ENCODE measurements around the gene YBX2.
A peak's percentile ranks its signal among the peaks of the same experiment; 100 is the strongest.
"Not testable (repeated sequence)": the region's sequence is repeated elsewhere in the genome, so short reads cannot be mapped to it uniquely, and the experiment has no call there.

The YBX2 gene

DNA sequence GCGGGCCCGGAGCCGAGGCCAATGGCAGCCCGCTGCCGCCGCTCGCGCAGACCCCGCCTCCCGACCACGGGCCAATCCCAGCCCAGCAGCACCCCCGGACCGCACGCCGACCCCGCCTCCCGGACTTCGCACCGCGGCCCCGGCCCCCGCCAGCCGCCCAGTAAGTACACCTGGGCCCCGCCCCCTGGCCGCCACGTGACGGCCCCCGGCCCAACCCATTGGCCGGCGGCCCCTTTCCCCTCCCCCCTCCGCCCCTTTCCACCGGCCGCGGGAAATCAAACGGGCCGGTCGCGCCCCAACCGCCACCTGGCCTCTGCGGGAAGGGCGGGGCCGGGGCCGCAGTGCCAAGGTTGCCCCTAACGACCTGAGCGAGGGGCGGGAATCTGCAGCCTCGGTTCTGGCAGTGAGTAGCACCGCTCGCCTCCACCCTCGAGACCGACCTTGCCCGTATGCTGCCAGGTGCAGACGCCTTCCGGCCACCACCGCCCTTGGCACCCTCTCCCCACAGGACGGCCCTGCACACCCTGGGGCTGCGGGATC is at the start of gene YBX2:
Gene YBX2, minus strand, starts transcription at position 26 of the 540 bp plus-strand sequence. CDS start 139 bp downstream, outside the sequence.
- peak; percentile 48 to 71 for DNase-seq

DNA sequence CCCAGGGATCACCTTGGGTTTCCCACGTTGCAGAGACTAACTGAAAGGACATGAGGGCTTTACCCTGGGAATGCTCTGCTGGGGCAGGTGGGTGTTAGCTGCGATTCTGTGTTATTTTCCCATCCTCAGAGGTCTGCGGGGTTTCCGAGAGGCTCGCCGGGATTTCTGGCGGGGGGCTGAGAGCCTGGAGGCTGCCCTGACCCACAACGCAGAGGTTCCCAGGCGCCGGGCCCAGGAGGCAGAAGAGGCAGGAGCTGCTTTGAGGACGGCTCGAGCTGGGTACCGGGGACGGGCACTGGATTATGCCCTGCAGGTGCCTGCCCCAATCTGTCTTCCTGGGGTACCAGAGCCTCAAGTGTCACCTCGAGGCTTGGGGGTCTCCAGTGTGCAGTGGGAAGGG is 48.8 kb upstream of the YBX2 start:
- no peak for DNase-seq

DNA sequence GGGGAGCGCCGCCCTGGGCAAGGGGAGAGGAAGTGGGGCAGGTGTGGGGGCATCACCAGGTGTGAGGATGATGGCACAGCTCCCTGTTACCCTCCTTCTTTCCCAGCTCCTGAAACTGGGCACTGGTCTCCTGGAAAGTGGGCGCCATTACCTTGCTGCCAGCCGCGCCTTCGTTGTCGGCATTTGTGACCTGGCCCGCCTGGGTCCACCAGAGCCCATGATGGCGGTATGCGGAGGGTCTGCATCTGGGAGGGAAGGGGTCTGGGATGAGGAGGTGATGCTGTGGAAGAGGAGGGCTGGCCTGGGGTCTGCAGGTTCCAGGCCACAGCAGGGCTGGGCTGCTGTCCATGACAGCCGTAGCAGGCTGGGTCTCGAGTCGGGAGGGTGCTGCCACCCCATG is 47.4 kb upstream of the YBX2 start:
- no peak for DNase-seq

DNA sequence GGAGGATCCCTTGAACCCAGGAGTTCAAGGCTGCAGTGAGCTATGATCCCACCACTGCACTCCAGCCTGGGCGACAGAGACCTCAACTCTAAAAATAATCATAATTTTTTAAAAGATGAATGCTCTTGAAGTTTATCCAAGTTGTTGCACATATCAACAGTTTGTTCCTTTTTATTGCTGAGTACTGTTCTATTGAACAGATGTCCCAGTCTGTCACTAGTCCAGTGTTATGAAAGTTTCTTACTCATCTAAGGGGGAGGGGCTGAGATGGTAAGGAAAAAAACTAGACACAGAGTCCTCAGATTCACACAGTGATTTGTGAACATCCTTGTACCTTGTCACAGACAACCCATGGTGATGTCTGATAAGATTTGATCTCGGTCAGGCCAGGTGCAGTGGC is 45.7 kb upstream of the YBX2 start:
- DNase-seq: no peak

DNA sequence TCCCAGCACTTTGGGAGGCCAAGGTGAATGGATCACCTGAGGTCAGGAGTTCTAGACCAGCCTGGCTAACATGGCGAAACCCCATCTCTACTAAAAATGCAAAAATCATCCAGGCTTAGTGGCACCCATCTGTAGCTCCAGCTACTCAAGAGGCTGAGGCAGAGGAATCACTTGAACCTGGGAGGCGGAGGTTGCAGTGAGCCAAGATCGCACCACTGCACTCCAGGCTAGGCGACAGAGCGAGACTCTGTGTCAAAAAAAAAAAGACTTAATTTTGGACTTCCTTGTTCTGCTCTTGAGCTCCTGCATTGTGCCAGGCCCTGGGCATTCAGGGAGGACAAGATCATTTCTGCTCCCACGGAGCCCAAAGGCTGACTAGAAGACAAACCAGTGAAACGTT is 43.2 kb upstream of the YBX2 start:
- not testable (repeated sequence) for DNase-seq

DNA sequence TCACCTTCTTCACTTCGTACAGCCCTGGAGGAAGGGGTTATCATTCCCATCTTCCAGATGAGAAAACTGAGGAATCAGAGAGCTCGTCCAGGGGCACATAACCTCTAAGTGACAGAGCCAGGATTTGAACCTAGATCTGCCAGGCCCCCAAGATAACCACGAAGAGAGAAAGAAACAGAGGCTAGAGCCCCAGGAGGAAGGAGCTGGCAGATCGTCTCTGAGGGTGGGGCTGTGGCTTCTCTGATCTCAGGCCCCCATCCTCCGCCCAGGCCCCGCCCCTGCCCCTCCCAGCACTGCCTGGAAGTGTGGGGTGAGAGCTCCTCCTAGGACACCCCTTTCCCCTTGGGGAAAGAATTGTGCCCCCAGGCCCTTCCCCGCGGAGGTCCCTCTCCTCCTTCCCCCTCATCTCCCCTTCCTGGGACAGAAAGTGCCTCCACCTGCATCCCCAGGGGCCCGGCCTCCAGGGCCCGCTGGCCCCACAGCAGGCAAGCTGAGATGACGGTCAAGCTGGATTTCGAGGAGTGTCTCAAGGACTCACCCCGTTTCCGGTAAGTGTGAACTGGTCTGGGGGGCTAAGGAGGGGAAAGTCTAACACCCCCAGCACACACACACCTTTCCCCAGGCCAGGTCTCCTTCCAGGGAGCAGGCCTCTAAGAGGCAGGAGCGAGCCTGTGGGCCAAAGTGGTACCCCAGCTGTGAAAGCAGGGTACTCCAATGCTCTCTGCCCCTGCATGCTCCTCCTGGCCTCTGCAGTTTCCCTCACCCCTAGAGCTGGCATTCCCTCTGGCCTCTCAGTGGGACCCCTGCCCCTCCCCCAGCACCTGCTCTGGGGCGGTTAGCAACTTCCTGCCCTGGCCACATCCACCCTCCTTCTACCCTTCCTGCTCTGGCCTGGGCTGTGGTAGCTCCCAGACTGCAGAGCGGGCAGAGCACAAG is 42.1 kb upstream of the YBX2 start, which contains the start of gene ACAP1:
Gene ACAP1, plus strand, starts transcription at position 290 of the 936 bp plus-strand sequence. Its CDS starts 206 bp downstream, at position 496.
- DNase-seq: no peak

DNA sequence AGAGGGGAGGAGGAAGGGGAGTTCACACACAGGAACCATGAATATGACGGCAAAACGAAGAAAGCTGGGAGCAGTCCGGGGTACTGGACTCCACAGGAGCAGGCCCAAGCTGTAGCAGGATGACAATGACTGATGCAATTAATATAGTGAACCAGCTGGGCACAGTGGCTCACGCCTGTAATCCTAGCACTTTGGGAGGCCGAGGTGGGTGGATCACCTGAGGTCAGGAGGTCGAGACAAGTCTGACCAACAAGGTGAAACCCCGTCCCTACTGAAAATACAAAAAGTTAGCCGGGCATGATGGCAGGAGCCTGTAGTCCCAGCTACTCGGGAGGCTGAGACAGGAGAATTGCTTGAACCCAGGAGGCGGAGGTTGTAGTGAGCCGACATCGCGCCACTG is 41.3 kb upstream of the YBX2 start:
- DNase-seq: not testable (repeated sequence)

DNA sequence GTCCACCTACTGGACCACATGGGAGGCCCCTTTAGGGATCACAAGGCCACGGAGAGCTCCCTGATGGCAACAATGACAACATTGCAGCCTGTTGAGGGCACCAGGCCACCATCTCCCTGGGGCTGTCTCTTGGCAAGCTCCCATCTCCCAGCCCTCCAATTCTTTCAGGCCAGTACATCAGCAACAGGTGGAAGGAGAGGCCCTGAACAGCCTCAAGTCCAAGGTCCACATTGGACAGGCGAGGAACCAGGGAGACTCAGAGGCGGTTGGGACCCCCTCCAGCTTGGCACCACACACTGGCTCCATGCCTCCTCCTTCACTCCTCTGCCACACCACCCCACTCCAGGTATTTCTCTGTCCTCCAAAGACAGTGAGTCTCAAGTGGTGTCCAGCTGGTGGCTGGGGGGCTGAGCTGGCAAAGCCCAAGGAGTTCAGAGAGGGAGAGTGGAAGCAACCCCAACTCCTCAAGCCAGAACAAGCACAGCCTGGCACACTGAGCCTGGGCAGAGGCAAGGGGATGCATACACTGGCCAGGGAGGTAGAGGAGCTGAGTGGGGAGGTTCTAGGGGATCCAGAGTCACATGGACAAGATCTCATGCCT is 40.6 kb upstream of the YBX2 start:
- no peak for DNase-seq

DNA sequence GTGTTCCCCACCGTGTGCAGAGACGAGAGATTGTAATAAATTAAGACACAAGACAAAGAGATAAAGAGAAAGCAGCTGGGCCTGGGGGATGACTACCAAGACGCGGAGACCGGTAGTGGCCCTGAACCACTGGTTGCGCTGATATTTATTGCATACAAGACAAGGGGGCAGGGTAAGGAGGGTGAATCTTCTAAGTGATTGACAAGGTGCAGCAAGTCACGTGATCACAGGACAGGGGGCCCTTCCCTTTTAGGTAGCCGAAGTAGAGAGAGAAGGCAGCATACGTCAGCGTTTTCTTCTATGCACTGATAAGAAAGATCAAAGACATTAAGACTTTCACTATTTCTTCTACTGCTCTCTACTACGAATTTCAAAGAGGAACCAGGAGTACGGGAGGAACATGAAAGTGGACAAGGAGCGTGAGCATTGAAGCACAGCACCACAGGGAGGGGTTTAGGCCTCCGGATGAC is 38.2 kb upstream of the YBX2 start:
- DNase-seq: not testable (repeated sequence)

DNA sequence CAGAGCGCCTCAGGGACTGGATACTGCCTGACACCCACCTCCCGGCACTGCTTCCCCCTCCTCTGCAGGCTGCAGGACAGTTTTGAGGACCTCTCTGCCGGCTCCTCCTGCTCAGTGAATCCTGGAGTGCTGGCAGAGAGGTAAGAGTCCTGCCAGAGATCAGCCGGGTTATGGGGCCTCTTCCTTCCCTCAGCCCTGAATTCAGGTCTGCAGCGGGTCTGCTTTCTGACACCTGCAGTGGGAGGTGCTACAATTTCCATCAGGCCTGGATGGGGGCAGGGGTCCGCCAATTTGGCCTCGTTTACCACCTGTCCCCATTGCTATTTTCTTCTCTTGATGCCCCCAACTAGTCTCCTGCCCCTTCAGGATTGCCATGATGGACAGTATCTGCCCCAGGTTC is 37.7 kb upstream of the YBX2 start:
- no peak for DNase-seq

DNA sequence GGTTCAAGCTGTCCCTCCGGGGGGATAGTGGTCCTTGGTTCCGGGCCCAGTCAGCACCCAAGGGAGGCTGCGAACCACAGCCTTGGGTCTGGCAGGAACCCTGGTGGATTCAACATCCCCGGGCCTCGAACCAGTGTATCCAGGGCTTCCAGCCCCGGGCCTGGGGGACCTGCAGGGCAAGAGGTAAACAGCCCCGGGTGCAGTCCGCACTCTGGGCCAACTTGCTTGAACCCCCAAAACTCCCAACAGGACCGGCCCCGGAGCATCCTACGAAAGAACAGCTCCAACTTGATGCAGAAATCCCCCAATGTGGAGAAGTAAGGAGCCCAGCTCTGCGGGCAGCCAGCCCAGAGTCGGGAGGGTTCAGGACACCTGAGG is 36.2 kb upstream of the YBX2 start:
- DNase-seq: no peak

DNA sequence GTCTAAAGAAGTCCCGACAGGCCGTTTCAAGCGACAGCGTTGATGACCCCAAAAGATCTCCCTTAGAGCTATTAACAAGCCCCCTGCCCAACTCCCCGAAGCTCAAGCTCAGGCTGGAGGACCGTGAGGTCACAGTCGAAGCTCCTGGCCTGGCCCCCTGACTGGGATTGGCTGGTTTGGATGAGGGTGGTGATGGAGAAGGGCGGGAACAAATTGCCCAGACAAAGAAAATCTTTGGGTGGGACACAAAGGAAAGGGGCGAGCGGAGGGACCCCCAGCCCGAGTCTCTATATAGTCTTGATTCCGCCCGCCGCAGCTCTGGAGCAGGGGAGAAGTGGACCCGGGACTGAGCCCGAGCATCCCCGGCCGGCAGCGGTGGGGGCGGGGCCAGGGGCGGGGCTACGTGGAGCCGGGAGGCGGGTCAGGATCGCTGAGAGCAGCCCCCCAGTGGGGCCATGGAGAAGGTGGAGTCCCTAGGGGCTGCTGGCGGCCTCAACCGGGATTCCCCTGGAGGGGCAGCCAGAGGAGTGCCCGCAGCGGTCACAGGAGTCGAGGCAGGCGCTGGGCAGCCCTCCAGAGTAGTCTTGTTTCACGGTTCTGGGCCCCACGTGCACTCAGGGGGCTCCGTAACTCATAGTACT is 35.7 kb upstream of the YBX2 start:
- DNase-seq: peak; percentile 77 to 90

DNA sequence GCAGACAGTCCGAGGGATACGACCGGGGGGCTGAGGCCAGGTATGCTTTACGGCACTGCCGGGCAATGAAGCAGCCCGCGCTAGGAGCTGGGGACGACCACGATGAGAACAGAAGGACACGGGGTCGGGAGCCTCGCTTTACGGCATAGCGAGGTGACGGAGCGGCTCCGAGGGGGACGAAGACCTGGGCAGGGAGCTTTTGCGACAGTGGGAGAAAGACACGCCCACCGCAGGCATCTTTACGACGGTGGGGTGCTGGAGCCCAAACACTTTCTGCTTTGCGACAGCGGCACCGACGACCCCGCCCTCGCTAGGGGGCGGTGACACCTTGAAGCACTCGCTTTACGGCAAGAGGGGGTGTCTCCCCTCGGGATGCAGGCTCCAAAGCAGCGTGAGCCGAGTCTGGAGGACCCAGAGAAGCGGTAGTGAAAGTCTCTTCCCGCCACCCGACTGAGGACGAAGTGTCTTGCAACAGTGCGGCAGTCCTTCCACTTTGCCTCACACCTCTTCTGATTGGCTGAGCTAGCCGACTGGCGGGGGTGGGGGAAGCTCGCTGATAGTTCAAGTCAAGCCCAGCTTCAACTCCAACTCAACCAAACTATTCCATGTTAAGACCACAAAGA is 35.0 kb upstream of the YBX2 start:
- DNase-seq: peak; percentile 100

DNA sequence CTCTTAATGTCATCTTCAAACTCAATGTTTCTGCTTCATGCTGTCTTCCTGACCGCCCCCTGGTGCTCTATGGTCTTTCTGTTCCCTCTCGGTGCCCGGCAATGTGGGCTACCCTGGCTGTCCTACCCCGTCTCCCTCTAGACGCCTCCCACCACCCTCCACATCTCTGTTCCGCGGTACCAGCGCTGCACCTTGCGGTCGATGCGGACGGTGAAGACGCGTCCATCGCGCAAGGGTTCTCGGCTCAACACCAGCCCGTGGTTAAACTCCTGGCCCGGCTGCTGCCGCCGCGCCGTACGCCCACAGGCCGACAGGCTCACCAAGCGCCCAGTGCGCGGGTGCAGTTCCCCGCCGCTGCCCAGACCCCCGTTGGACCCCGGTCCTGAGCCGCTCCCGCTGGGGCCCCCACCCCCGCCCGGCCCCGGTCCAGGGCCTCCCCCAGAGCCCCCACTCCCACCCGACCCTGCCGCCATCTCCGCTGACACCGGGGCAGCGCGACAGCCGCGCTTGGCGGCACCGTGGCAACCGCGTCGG is 34.5 kb upstream of the YBX2 start, which contains the start of gene NEURL4:
Gene NEURL4, minus strand, starts transcription at position 496 of the 534 bp plus-strand sequence. Its CDS starts 23 bp downstream, at position 473.
- no peak for DNase-seq

DNA sequence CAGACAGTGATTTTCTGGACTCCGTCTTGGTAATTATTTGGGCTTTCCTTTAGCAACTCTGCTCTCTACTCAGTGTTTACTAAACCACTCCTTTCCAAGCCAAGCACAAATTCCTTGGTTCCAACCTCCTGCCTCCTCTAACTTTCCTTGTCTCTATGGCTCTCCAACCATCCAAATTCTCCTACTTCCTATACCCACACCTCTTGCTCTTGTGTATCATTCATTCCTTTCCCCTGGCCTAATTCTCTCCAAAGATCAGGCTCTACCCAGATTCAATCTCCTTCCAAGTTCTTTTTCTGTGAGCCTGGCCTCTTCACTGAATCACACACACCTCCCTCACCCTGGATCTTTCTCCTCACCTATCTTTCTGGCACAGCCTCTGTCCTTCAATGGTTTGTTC is 33.6 kb upstream of the YBX2 start:
- DNase-seq: no peak

DNA sequence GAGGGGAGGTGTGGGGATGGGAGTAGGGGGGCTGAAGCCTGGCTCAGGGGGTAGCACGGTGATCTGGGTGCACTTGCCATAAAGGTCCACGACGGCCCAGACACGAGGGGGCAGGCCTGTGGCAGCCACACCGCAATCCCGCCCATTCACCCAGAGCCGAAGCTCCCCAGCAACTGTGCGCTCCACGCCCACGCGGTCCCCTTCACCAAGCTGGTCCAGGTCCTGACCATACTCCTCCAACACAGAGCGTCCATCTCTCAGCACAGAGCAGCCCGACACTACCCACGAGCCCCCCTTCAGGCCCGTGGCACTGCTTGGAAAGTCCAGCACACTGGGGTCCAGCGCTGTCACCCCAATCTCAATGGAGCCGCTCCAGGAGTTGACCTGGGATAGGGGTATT is 33.1 kb upstream of the YBX2 start:
- no peak for DNase-seq

DNA sequence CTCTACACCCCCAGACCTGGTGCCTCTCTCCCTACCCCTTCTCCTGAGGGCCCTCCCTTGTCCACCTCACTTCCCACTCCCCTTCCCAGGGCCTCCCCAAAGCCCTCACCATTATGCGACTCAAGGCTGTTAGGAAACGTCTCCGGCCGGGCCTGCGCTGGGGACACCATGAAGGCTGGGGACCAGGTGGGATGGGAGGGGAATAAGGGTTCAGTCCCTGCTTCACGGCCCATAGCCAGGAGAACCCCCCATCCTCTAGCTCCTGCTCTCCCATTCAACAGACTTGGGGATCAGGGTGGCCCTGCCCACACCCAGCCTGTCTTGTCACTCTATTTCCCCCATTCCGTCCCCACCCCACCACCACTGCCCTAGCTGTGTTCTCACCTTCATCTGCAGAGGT is 32.6 kb upstream of the YBX2 start:
- no peak for DNase-seq

DNA sequence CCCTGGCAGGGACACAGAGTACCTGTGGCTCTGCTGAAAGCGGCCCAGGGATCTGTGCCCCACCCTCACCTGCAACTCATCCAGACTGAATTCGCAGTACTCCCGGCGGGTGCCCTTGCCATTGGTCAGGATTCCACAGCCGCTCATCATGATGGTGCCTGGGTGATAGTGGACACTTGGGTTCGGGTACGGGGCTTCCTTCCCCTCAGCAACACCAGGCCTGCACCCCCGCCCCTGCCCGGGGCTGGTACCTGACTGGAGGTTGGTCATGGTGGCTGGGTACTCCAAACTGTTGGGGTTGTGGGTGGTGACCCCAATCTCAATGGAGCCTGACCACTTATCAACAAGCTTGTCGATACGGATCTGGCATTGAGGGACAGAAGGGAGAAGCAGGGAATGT is 31.7 kb upstream of the YBX2 start:
- DNase-seq: no peak

DNA sequence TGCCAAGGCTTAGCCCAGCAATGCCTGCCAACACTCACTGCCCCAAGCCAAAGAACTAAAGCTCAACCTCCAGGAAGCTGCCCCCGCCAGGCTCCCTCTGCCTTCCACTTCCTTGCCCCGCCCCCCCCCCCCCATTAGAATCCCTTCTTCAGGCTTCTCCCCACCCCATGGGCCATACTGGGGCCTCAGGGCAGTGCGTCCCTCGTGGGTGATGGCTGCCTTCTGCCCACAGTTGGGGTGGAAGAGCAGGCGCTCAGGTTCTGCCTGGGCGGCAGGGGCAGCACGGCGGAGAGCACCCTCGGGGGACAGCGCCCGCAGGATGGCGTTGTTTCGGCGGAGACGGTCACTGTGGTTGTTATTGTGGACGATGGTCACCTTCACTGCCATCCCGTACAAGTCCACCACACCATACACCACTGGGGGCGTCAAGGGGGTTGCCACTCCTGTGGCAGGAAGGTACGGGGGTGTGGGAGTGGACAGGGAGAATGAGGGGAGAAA is 30.6 kb upstream of the YBX2 start:
- no peak for DNase-seq

DNA sequence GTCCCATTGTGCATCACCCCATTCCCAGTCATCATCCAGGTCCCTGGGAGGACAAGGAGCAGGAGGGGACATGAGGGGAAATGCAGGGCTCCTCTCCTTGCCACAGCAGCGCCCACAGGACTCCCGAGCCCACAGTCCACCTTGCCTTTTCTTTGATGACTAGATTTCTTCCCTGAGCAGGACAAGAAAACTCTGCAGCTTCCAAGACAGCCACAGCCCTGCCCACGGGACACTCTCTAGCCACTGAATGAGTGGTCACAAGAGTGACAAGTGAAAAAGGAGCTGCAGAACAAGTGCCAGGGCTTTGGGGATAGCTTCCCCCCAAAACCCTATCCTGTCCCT is 30.0 kb upstream of the YBX2 start:
- no peak for DNase-seq

DNA sequence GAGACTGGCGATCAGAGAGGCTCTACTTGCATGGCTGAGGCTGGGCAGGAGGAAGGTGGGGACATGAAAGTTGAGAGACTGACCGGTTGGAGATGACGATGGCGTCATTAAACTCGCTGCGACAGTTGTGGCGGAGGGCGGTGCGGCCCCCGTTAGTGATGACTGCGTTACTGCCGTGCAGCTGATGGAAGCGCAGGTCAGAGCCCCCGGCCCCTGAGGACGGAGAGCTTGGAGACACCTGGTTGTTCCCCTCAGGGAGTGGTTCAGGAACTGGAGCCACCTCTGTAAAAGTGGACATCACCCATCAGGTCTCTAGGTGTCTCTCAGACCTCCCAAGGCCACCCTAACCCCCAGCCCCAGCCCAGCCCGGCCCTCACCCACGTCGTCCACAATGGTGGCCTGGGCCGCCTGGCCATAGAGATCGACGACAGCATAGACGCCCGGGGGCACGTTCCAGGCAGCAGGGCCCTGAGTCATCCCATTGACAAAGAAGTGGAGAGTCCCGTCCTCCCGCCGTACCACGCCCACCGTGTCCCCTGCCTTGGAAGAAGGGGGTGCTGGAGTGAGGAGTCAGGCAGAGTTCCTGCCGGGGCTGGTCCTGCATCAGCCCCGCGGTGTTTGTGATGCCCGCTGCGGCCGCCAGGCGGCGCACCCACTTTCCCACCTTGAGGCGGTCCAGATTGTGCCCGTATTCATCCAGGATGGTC is 29.4 kb upstream of the YBX2 start:
- DNase-seq: peak; percentile 22 to 23

Data from SHP77 (cell line).